Osteoblast (primary cell): ENCODE results near the gene VRK1. TPM values are rescaled to one million over a fixed set of nuclear protein-coding genes. Genes with fewer than 3 reads are reported as not detected.

ENCODE experiments used
- DNase-seq: peaks from one replicate; pipeline ENCODE4 v3.0.0; 2011; ENCODE audit warnings: low spot score, mixed read lengths; ENCODE audit not compliant: insufficient read length; ENCODE audit errors: missing footprints
- H2AFZ ChIP-seq: 2 replicates; pipeline ENCODE4 v1.6.0; 2011; ENCODE audit warnings: mild to moderate bottlenecking, low read length
- H3K27ac ChIP-seq: 2 replicates; pipeline ENCODE4 v1.5.1; 2011; ENCODE audit warnings: mild to moderate bottlenecking, low read depth, low read length, moderate library complexity
- H3K27me3 ChIP-seq: 2 replicates; pipeline ENCODE4 v1.6.0; 2012; ENCODE audit warnings: mild to moderate bottlenecking, control low read depth, inconsistent platforms, low read length, moderate library complexity; ENCODE audit not compliant: insufficient read depth
- H3K36me3 ChIP-seq: 2 replicates; pipeline ENCODE4 v1.5.1; 2011; ENCODE audit warnings: mild to moderate bottlenecking, low read length, control low read depth, moderate library complexity; ENCODE audit not compliant: insufficient read depth
- H3K4me1 ChIP-seq: 2 replicates; pipeline ENCODE4 v1.5.1; 2011; ENCODE audit warnings: mild to moderate bottlenecking, low read length, control low read depth, moderate library complexity; ENCODE audit not compliant: insufficient read depth
- H3K4me2 ChIP-seq: 2 replicates; pipeline ENCODE4 v1.6.0; 2011; ENCODE audit warnings: mild to moderate bottlenecking, low read length; ENCODE audit not compliant: insufficient read depth
- H3K4me3 ChIP-seq: fragments of 200-600 bp; sonication (generic); 3 replicates; pipeline ENCODE4 v1.5.1; 2012; ENCODE audit warnings: mild to moderate bottlenecking, low read length, inconsistent platforms; ENCODE audit not compliant: insufficient read depth
- H3K79me2 ChIP-seq: 2 replicates; pipeline ENCODE4 v1.6.0; 2012; ENCODE audit warnings: mild to moderate bottlenecking, low read length, control low read depth, inconsistent platforms; ENCODE audit not compliant: insufficient read depth
- H3K9me3 ChIP-seq: 2 replicates; pipeline ENCODE4 v1.5.1; 2011; ENCODE audit warnings: low read depth, low read length, control low read depth
- H4K20me1 ChIP-seq: 2 replicates; pipeline ENCODE4 v1.6.0; 2012; ENCODE audit warnings: mild to moderate bottlenecking, low read length, control low read depth; ENCODE audit not compliant: insufficient read depth
- CTCF ChIP-seq: IDR thresholded peaks from 2 replicates; pipeline ENCODE4 v1.5.1; 2011; ENCODE audit warnings: mild to moderate bottlenecking, low read depth, low read length, moderate library complexity; ENCODE audit errors: extremely low read depth
- total RNA-seq: library from RNA; depleted of rRNA; stranded (reverse); fragments of >200 nt; gene quantifications from 2 replicates; pipeline ENCODE4 v1.2.3, GENCODE V29; 2012

The VRK1 gene
- total RNA-seq, 1 donor = 24.2 TPM

GRCh38 chr14:96790186-96790585 is 7.0 kb upstream of the VRK1 start:
- no peaks in the 10 kb centered on the region for H3K9me3 ChIP-seq
- H3K36me3 ChIP-seq = no peaks in the 10 kb centered on the region
- no peak overlapping the region for H3K27ac ChIP-seq
- TF ChIP-seq CTCF = no peak
- no peak overlapping the region for H2AFZ ChIP-seq
- peaks cover 18% of the 10 kb centered on the region for H3K27me3 ChIP-seq
- H3K4me3 ChIP-seq = no peak overlapping the region
- H3K79me2 ChIP-seq = no peaks in the 10 kb centered on the region
- no peak for DNase-seq
- no peaks in the 10 kb centered on the region for H4K20me1 ChIP-seq
- H3K4me1 ChIP-seq = no peaks in the 10 kb centered on the region
- no peak overlapping the region for H3K4me2 ChIP-seq

- no peaks in the 10 kb centered on the region for H3K79me2 ChIP-seq
- H3K9me3 ChIP-seq = no peaks in the 10 kb centered on the region
- H3K4me1 ChIP-seq = no peaks in the 10 kb centered on the region
- H3K27ac ChIP-seq = no peak overlapping the region
- no peak for TF ChIP-seq CTCF
- no peak overlapping the region for H2AFZ ChIP-seq
- no peak overlapping the region for H3K4me2 ChIP-seq
- H3K4me3 ChIP-seq = no peak overlapping the region
- no peaks in the 10 kb centered on the region for H4K20me1 ChIP-seq
- no peak for DNase-seq
- no peaks in the 10 kb centered on the region for H3K36me3 ChIP-seq
- peaks cover 18% of the 10 kb centered on the region for H3K27me3 ChIP-seq
Observed at GRCh38 chr14:96790706-96791105, 6.5 kb upstream of the VRK1 start.

GRCh38 chr14:96792003-96792402 is 5.2 kb upstream of the VRK1 start:
- DNase-seq = no peak

GRCh38 chr14:96792591-96792990 is 4.6 kb upstream of the VRK1 start:
- no peaks in the 10 kb centered on the region for H3K4me1 ChIP-seq
- H3K36me3 ChIP-seq = no peaks in the 10 kb centered on the region
- TF ChIP-seq CTCF = no peak
- H3K9me3 ChIP-seq = no peaks in the 10 kb centered on the region
- peaks cover 1% of the 10 kb centered on the region for H3K79me2 ChIP-seq
- H2AFZ ChIP-seq = no peak overlapping the region
- no peak for DNase-seq
- no peak overlapping the region for H3K4me3 ChIP-seq
- H3K27ac ChIP-seq = no peak overlapping the region
- no peak overlapping the region for H3K4me2 ChIP-seq
- no peaks in the 10 kb centered on the region for H4K20me1 ChIP-seq
- H3K27me3 ChIP-seq = peaks cover 16% of the 10 kb centered on the region

More at GRCh38 chr14:96792003-96792402, 5.2 kb upstream of the VRK1 start:
- Histone ChIP-seq H3K27me3 (peaks cover 16% of the 10 kb centered on the region), H3K79me2 (no peaks in the 10 kb centered on the region), H3K36me3 (no peaks in the 10 kb centered on the region), H4K20me1 (no peaks in the 10 kb centered on the region), H3K4me1 (no peaks in the 10 kb centered on the region), H3K9me3 (no peaks in the 10 kb centered on the region), H3K27ac (no peak overlapping the region), H3K4me2 (no peak overlapping the region), H2AFZ (no peak overlapping the region), H3K4me3 (no peak overlapping the region)
- TF ChIP-seq CTCF = no peak
